Hepatocyte (in vitro differentiated cells): ENCODE data around the gene DOK6.

Experiments
- EZH2 ChIP-seq: fragments of 200-600 bp; sonication (generic); IDR thresholded peaks from 2 replicates; pipeline ENCODE4 v1.6.1; 2016; ENCODE audit warnings: antibody characterized with exemption, mild to moderate bottlenecking, borderline replicate concordance
- TF ChIP-seq, protein P1 (sequence below): fragments of 200-600 bp; sonication (generic); IDR thresholded peaks from 2 replicates; pipeline ENCODE4 v1.5.1; 2016; ENCODE audit warnings: antibody characterized with exemption, mild to moderate bottlenecking; ENCODE audit not compliant: poor library complexity

DNA sequence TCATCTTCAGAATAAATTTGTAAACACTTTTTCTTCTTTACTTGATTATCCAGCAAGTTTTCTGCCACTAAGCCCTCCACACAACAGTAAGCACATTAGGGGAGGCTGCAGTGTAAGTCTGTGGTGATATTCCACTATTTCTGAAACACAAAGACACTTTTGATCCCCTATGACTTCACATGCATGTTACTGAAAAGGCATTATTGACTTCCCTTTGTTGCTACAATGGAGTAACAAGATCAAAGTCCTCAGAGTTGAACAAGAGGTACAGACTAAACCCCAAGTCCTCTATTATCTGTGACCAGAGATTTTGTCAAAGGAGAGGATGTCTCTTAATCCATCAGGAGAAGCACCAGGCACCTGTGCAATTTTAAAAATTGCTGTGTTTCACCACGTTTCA lies 389.1 kb downstream of the DOK6 start:
- TF ChIP-seq, protein P1, sequence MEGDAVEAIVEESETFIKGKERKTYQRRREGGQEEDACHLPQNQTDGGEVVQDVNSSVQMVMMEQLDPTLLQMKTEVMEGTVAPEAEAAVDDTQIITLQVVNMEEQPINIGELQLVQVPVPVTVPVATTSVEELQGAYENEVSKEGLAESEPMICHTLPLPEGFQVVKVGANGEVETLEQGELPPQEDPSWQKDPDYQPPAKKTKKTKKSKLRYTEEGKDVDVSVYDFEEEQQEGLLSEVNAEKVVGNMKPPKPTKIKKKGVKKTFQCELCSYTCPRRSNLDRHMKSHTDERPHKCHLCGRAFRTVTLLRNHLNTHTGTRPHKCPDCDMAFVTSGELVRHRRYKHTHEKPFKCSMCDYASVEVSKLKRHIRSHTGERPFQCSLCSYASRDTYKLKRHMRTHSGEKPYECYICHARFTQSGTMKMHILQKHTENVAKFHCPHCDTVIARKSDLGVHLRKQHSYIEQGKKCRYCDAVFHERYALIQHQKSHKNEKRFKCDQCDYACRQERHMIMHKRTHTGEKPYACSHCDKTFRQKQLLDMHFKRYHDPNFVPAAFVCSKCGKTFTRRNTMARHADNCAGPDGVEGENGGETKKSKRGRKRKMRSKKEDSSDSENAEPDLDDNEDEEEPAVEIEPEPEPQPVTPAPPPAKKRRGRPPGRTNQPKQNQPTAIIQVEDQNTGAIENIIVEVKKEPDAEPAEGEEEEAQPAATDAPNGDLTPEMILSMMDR = no peak
- no peak for TF ChIP-seq EZH2
